ENCODE results near the gene ADA.

Gene ADA

GRCh38 chr20:44581515-44581914 is 70.0 kb downstream of the ADA start:
- H3K4me3 ChIP-seq (ENCODE audit: low read depth, low read length) = no peak overlapping the region

DNA sequence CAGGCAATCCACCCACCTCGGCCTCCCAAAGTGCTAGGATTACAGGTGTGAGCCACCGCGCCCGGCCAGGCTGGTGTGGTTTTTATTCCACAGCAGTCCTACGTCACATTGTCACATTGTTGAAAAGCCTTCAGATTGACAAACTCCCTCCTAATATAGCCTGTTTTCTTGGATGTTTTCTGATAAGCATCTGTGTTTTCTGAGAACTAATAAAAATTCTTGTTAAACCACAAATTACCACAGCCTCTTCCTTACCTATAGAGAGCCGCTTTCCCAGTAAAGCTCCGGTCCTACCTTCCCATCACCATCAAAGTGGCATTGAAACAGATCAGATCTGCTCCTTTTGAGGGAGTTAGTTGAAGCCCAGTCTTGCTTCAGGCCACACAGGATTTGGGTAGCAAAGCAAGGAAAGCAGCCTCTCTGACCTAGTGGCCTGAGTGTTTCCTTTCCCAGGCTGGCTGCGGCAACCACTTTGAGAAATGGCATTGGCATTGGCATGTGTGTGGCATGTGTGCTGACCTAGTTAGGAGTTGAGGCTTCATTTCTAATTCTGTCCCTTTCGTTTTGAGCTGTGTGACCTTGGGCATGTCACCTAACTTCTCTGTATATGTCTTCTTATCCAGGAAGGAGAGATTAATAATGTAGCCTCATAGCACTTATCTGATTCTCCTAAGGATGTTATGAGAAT is 70.8 kb downstream of the ADA start:
- no peak for DNase-seq (ENCODE audit: low read depth, low spot score)
- in situ Hi-C loops (cut with HindIII; ENCODE audit: low sequenced_read_pairs) = no loop called here
- no peak overlapping the region for H3K4me3 ChIP-seq (ENCODE audit: low read depth, low read length)
- TF ChIP-seq CTCF (IDR thresholded peaks at IDR 0.05; ENCODE audit: low read depth, low read length) = no peak

More at GRCh38 chr20:44581515-44581914, 70.0 kb downstream of the ADA start:
- DNase-seq (ENCODE audit: low read depth, low spot score) = no peak
- in situ Hi-C loops (cut with HindIII; ENCODE audit: low sequenced_read_pairs) = no loop called here
- TF ChIP-seq CTCF (IDR thresholded peaks at IDR 0.05; ENCODE audit: low read depth, low read length) = no peak

- no peak overlapping the region for H3K4me3 ChIP-seq (ENCODE audit: low read depth, low read length)
- in situ Hi-C loops (cut with HindIII; ENCODE audit: low sequenced_read_pairs) = no loop called here
- no peak for DNase-seq (ENCODE audit: low read depth, low spot score)
- TF ChIP-seq CTCF (IDR thresholded peaks at IDR 0.05; ENCODE audit: low read depth, low read length) = no peak
Observed at GRCh38 chr20:44579313-44580081, 72.0 kb downstream of the ADA start.

GRCh38 chr20:44576297-44576696 is 75.2 kb downstream of the ADA start:
- peak; percentile 50 for TF ChIP-seq CTCF (IDR thresholded peaks at IDR 0.05; ENCODE audit: low read depth, low read length)
- no peak overlapping the region for H3K4me3 ChIP-seq (ENCODE audit: low read depth, low read length)
- in situ Hi-C loops (cut with HindIII; ENCODE audit: low sequenced_read_pairs) = no loop called here
- DNase-seq (ENCODE audit: low read depth, low spot score) = peak; percentile 52

- no peak for DNase-seq (ENCODE audit: low read depth, low spot score)
- H3K4me3 ChIP-seq (ENCODE audit: low read depth, low read length) = no peak overlapping the region
- no peak for TF ChIP-seq CTCF (IDR thresholded peaks at IDR 0.05; ENCODE audit: low read depth, low read length)
- in situ Hi-C loops (cut with HindIII; ENCODE audit: low sequenced_read_pairs) = no loop called here
Observed at GRCh38 chr20:44574372-44574771, 77.1 kb downstream of the ADA start.

DNA sequence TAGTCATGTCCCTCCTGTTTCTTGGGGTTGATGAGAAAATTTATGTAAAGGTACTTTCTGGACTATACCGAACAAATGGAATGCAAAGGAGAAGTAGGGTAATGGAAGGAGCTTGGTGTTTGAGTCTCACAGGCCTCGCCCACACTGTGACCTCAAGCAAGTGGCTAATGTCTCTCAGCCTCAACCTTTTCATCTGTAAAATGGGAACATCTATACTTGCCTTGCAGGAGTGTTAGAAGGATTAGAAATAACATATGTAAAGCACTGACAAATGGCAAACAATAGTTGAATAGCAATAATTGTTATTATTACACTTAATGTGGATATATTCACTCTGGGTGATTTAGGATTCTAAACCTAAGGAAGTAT is 78.0 kb downstream of the ADA start:
- no peak overlapping the region for H3K4me3 ChIP-seq (ENCODE audit: low read depth, low read length)
- in situ Hi-C loops (cut with HindIII; ENCODE audit: low sequenced_read_pairs) = no loop called here
- no peak for DNase-seq (ENCODE audit: low read depth, low spot score)
- TF ChIP-seq CTCF (IDR thresholded peaks at IDR 0.05; ENCODE audit: low read depth, low read length) = no peak

All from astrocyte of the spinal cord (primary cell).